Measurements from ENCODE around the gene MAP7D2. TPM values are rescaled to one million over a fixed set of nuclear protein-coding genes. Genes with fewer than 3 reads are reported as not detected.

MAP7D2 gene
- total and polyA plus RNA-seq, 2 of the 4 experiments (the other 2 are of a cell fraction) = 0.18 to 0.19 TPM

DNA sequence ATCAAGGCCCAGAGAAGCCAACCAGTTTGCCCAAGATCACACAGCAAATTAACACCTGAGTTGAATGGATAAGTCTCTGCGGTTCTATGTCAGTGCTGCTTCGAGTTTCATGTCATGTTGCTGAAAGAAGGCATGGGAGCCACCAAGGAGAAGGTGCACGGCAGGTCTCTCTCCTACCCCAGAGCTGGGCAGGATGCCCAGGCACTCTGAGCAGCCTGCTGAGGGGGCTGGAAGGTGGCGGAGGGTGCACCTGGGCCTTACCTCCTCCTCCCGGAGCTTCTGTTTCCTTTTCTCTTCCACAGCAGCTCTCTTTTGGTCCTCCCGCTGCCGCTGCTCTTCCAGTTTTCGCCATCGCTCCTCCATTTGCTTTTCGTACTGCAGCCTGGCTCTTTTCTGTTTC lies 53.6 kb downstream of the MAP7D2 start:
- intact Hi-C loops (cut with micrococcal nuclease) = loop anchor here (10.0 kb wide), 2 partner anchors 328 to 688 kb away; no protein-coding TSS in a partner anchor
- no peaks in the 10 kb centered on the region for H3K36me3 ChIP-seq (ENCODE audit: control insufficient read depth, insufficient read depth, low read length)
- CTCF ChIA-PET = interaction anchor here (1.1 kb wide), 1 partner anchor 158 kb away, joined by 3 read pairs; no protein-coding TSS in a partner anchor

More for the DNA sequence above, 53.6 kb downstream of the MAP7D2 start:
- Histone ChIP-seq H3K18ac (ENCODE audit: low read depth, low read length) (no peak overlapping the region), H2AFZ (replicated peaks; ENCODE audit: low read length, poor library complexity) (no peak overlapping the region), H3K23ac (ENCODE audit: low read depth, low read length) (no peak overlapping the region), H3K4me1 (ENCODE audit: control insufficient read depth, insufficient read depth, low read length) (peaks cover 3% of the 10 kb centered on the region), H3K27me3 (ENCODE audit: control insufficient read depth, insufficient read depth, low read length) (peaks cover 10% of the 10 kb centered on the region), H3K4ac (ENCODE audit: low read depth, low read length) (no peak overlapping the region), H3K9me3 (ENCODE audit: control insufficient read depth, insufficient read depth, low read length) (no peaks in the 10 kb centered on the region), H3K27ac (ENCODE audit: insufficient read depth, low read length) (no peak overlapping the region), H2BK120ac (ENCODE audit: low read depth, low read length) (no peak overlapping the region), H4K5ac (ENCODE audit: low read depth, low read length) (no peak overlapping the region), H4K8ac (ENCODE audit: low read depth in 2 of 2, low read length in 2 of 2) (no peak overlapping the region), H3K79me1 (ENCODE audit: low read depth in 1 of 2, low read length in 2 of 2) (no peaks in the 10 kb centered on the region), H3K4me3 (ENCODE audit: insufficient read depth, low read depth, low read length) (no peak overlapping the region), H2BK15ac (ENCODE audit: low read depth, low read length) (no peak overlapping the region), H2BK20ac (ENCODE audit: low read depth, low read length) (no peak overlapping the region), H3K56ac (ENCODE audit: extremely low read depth, insufficient read depth, low read length) (no peak overlapping the region), H2AK9ac (replicated peaks; ENCODE audit: low read depth, low read length, poor library complexity) (no peak overlapping the region), H3K14ac (replicated peaks; ENCODE audit: low read depth, low read length) (no peak overlapping the region), H3K9ac (ENCODE audit: low read depth, low read length) (no peak overlapping the region), H3K9me1 (ENCODE audit: insufficient read depth, low read length) (0 out of 2 replicates have a peak, but pooled peaks cover 3% of the 10 kb centered on the region), H2AK5ac (ENCODE audit: low read depth, low read length) (no peak overlapping the region), H2BK5ac (ENCODE audit: low read depth, low read length, poor library complexity, severe bottlenecking) (no peak overlapping the region), H4K20me1 (ENCODE audit: insufficient read depth, low read length) (0 out of 2 replicates have a peak, but pooled peaks cover 3% of the 10 kb centered on the region), H3K4me2 (ENCODE audit: low read depth, low read length) (no peak overlapping the region), H4K91ac (ENCODE audit: insufficient read depth, low read depth, low read length) (no peak overlapping the region)
- ATAC-seq (ENCODE audit: low read depth) (no peak), DNase-seq (no peak)
- dilution Hi-C loops (cut with HindIII; ENCODE audit: low sequenced_read_pairs, unreplicated experiment) (no loop called here), in situ Hi-C loops (cut with MboI; ENCODE audit: low sequenced_read_pairs) (loop anchor here (25.0 kb wide), 1 partner anchor 676 kb away; no protein-coding TSS in a partner anchor)
- POLR2A ChIA-PET (ENCODE audit: unreplicated experiment) = no interaction called here
- TF ChIP-seq, protein P1, sequence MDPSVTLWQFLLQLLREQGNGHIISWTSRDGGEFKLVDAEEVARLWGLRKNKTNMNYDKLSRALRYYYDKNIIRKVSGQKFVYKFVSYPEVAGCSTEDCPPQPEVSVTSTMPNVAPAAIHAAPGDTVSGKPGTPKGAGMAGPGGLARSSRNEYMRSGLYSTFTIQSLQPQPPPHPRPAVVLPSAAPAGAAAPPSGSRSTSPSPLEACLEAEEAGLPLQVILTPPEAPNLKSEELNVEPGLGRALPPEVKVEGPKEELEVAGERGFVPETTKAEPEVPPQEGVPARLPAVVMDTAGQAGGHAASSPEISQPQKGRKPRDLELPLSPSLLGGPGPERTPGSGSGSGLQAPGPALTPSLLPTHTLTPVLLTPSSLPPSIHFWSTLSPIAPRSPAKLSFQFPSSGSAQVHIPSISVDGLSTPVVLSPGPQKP (IDR thresholded peaks at IDR 0.05; ENCODE audit: borderline replicate concordance, low read depth, low read length) = no peak
- TF ChIP-seq POLR2A (IDR thresholded peaks at IDR 0.05; ENCODE audit: low read depth, low read length) = no peak
- TF ChIP-seq MXI1 (IDR thresholded peaks at IDR 0.05; ENCODE audit: borderline replicate concordance, low read depth, low read length) = no peak
- TF ChIP-seq, protein P2, sequence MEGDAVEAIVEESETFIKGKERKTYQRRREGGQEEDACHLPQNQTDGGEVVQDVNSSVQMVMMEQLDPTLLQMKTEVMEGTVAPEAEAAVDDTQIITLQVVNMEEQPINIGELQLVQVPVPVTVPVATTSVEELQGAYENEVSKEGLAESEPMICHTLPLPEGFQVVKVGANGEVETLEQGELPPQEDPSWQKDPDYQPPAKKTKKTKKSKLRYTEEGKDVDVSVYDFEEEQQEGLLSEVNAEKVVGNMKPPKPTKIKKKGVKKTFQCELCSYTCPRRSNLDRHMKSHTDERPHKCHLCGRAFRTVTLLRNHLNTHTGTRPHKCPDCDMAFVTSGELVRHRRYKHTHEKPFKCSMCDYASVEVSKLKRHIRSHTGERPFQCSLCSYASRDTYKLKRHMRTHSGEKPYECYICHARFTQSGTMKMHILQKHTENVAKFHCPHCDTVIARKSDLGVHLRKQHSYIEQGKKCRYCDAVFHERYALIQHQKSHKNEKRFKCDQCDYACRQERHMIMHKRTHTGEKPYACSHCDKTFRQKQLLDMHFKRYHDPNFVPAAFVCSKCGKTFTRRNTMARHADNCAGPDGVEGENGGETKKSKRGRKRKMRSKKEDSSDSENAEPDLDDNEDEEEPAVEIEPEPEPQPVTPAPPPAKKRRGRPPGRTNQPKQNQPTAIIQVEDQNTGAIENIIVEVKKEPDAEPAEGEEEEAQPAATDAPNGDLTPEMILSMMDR (conservative IDR thresholded peaks at IDR 0.05; ENCODE audit: low read depth, low read length) = no peak
- TF ChIP-seq RAD21 (IDR thresholded peaks at IDR 0.05; ENCODE audit: low read length) = no peak
- TF ChIP-seq CEBPB (IDR thresholded peaks at IDR 0.05; ENCODE audit: low read depth, low read length) = no peak
- no CpG with 5 or more reads among the region's 10 CpGs for WGBS, 2 experiments (ENCODE audit: extremely low coverage in 2 of 2, insufficient read length in 1 of 2)
- no TSS peak for BruUV-seq (replicated peaks)

All from IMR-90 (cell line).